HG02588 (cell line): ENCODE results near the gene ROBO2.

Experiments used
- ATAC-seq: cut with Tn5 transposase; IDR thresholded peaks from one replicate; pipeline ENCODE4 v1.9.1; 2021; ENCODE audit warnings: mild to moderate bottlenecking, moderate library complexity; ENCODE audit not compliant: unreplicated experiment

The ROBO2 gene

GRCh38 chr3:77626157-77626556 lies 586.3 kb downstream of the ROBO2 start:
- ATAC-seq, result no peak

GRCh38 chr3:77648214-77648613 lies 608.3 kb downstream of the ROBO2 start:
- no peak for ATAC-seq

- ATAC-seq, result no peak
Observed at GRCh38 chr3:77648664-77649063, 608.8 kb downstream of the ROBO2 start.

- no peak for ATAC-seq
Observed at GRCh38 chr3:77652624-77653023, 612.7 kb downstream of the ROBO2 start.

- no peak for ATAC-seq
Observed at GRCh38 chr3:77655396-77655795, 615.5 kb downstream of the ROBO2 start.

- ATAC-seq, result no peak
Observed at GRCh38 chr3:77660718-77661117, 620.8 kb downstream of the ROBO2 start.

- ATAC-seq, result no peak
Observed at GRCh38 chr3:77667901-77668300, 628.0 kb downstream of the ROBO2 start.

- no peak for ATAC-seq
Observed at GRCh38 chr3:77668376-77668775, 628.5 kb downstream of the ROBO2 start.

GRCh38 chr3:77672016-77672415 lies 632.1 kb downstream of the ROBO2 start:
- no peak for ATAC-seq

- no peak for ATAC-seq
Observed at GRCh38 chr3:77682162-77682561, 642.3 kb downstream of the ROBO2 start.

- ATAC-seq, result no peak
Observed at GRCh38 chr3:77684115-77684514, 644.2 kb downstream of the ROBO2 start.

- no peak for ATAC-seq
Observed at GRCh38 chr3:77685713-77686112, 645.8 kb downstream of the ROBO2 start.

GRCh38 chr3:77686560-77686959 lies 646.7 kb downstream of the ROBO2 start:
- no peak for ATAC-seq

GRCh38 chr3:77687545-77687944 lies 647.6 kb downstream of the ROBO2 start:
- ATAC-seq, result no peak

- no peak for ATAC-seq
Observed at GRCh38 chr3:77690284-77690845, 650.5 kb downstream of the ROBO2 start.

GRCh38 chr3:77693147-77693546 lies 653.2 kb downstream of the ROBO2 start:
- no peak for ATAC-seq

GRCh38 chr3:77699125-77699691 lies 659.3 kb downstream of the ROBO2 start:
- no peak for ATAC-seq
